Fibroblast of the conjunctiva (primary cell): ENCODE results near the gene OPN1SW.

Source experiments
- DNase-seq: peaks from one replicate; pipeline ENCODE4 v3.0.0-alpha.2; 2010; ENCODE audit warnings: low read depth

Gene OPN1SW

GRCh38 chr7:128775744-128776474 is at the start of gene OPN1SW:
OPN1SW (minus strand) TSS chr7:128775794; CDS start chr7:128775781, 13 bp downstream.
- no peak for DNase-seq

GRCh38 chr7:128821724-128822123 is 46.1 kb upstream of the OPN1SW start:
- DNase-seq = no peak

- DNase-seq = no peak
Observed at GRCh38 chr7:128818694-128819093, 43.1 kb upstream of the OPN1SW start.

- DNase-seq = no peak
Observed at GRCh38 chr7:128815289-128815942, 39.8 kb upstream of the OPN1SW start.

GRCh38 chr7:128814499-128814898 is 38.9 kb upstream of the OPN1SW start:
- no peak for DNase-seq

- no peak for DNase-seq
Observed at GRCh38 chr7:128812514-128813168, 37.0 kb upstream of the OPN1SW start.

- DNase-seq = no peak
Observed at GRCh38 chr7:128811631-128812430, 36.2 kb upstream of the OPN1SW start.

GRCh38 chr7:128810997-128811396 is 35.4 kb upstream of the OPN1SW start:
- no peak for DNase-seq

- DNase-seq = no peak
Observed at GRCh38 chr7:128810473-128810872, 34.9 kb upstream of the OPN1SW start.

GRCh38 chr7:128809363-128809762 is 33.8 kb upstream of the OPN1SW start:
- no peak for DNase-seq

- DNase-seq = no peak
Observed at GRCh38 chr7:128807191-128807590, 31.6 kb upstream of the OPN1SW start.

GRCh38 chr7:128805225-128805624 is 29.6 kb upstream of the OPN1SW start:
- DNase-seq = no peak

- no peak for DNase-seq
Observed at GRCh38 chr7:128804484-128804883, 28.9 kb upstream of the OPN1SW start.

- DNase-seq = no peak
Observed at GRCh38 chr7:128801667-128802418, 26.2 kb upstream of the OPN1SW start.

- no peak for DNase-seq
Observed at GRCh38 chr7:128801003-128801402, 25.4 kb upstream of the OPN1SW start.

- no peak for DNase-seq
Observed at GRCh38 chr7:128800567-128800966, 25.0 kb upstream of the OPN1SW start.

- no peak for DNase-seq
Observed at GRCh38 chr7:128799451-128799850, 23.9 kb upstream of the OPN1SW start.

GRCh38 chr7:128796327-128796726 is 20.7 kb upstream of the OPN1SW start:
- peak; percentile 86 for DNase-seq

- DNase-seq = no peak
Observed at GRCh38 chr7:128795129-128795528, 19.5 kb upstream of the OPN1SW start.

GRCh38 chr7:128794436-128794835 is 18.8 kb upstream of the OPN1SW start:
- DNase-seq = no peak

- no peak for DNase-seq
Observed at GRCh38 chr7:128794020-128794419, 18.4 kb upstream of the OPN1SW start.

- no peak for DNase-seq
Observed at GRCh38 chr7:128793181-128793547, 17.6 kb upstream of the OPN1SW start.
